SU-DHL-6 (cell line): ENCODE data around the gene GTPBP4.

Source experiments
- EZH2phosphoT487 ChIP-seq: fragments of 200-600 bp; sonication (generic), shearing (Covaris generic); conservative IDR thresholded peaks from 2 replicates; pipeline ENCODE4 v1.6.1; 2018; ENCODE audit warnings: mild to moderate bottlenecking, antibody characterized with exemption, low read length, moderate library complexity, mixed read lengths
- TF ChIP-seq, protein P1 (sequence below): fragments of 200-600 bp; sonication (generic); IDR thresholded peaks from one replicate; pipeline ENCODE4 v1.5.1; 2017; ENCODE audit warnings: antibody characterized with exemption, mild to moderate bottlenecking, low read length, moderate library complexity; ENCODE audit not compliant: insufficient read depth, poor library complexity, severe bottlenecking

DNA sequence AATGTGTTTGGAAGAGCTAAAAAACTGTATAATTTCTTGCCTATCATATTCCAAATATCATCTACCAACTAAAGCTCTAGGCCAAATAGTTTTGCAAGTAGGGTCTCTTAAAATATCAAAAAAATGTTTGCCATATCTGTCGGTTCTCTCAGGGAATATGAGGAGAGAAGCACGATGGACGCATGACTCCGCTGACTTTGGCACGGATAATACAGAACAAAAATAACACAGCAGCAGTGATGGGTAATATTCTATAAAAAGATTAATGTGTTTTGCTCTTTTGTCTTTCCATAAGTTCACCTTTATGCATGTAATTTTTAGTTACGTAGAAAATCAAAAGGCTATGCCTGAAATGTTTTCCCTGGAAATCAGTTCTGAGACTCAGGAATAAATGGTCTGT lies 38.3 kb downstream of the GTPBP4 start:
- TF ChIP-seq, protein P1, sequence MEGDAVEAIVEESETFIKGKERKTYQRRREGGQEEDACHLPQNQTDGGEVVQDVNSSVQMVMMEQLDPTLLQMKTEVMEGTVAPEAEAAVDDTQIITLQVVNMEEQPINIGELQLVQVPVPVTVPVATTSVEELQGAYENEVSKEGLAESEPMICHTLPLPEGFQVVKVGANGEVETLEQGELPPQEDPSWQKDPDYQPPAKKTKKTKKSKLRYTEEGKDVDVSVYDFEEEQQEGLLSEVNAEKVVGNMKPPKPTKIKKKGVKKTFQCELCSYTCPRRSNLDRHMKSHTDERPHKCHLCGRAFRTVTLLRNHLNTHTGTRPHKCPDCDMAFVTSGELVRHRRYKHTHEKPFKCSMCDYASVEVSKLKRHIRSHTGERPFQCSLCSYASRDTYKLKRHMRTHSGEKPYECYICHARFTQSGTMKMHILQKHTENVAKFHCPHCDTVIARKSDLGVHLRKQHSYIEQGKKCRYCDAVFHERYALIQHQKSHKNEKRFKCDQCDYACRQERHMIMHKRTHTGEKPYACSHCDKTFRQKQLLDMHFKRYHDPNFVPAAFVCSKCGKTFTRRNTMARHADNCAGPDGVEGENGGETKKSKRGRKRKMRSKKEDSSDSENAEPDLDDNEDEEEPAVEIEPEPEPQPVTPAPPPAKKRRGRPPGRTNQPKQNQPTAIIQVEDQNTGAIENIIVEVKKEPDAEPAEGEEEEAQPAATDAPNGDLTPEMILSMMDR: no peak
- TF ChIP-seq EZH2phosphoT487: no peak
